ENCODE measurements around the gene NMB. TPM values are rescaled to one million over a fixed set of nuclear protein-coding genes. Genes with fewer than 3 reads are reported as not detected.

Gene NMB
- total and polyA plus RNA-seq, 2 of the 13 experiments (the other 11 are each of a cell fraction or from before 2014, with no cell fraction given) = 10.4 to 25.4 TPM

DNA sequence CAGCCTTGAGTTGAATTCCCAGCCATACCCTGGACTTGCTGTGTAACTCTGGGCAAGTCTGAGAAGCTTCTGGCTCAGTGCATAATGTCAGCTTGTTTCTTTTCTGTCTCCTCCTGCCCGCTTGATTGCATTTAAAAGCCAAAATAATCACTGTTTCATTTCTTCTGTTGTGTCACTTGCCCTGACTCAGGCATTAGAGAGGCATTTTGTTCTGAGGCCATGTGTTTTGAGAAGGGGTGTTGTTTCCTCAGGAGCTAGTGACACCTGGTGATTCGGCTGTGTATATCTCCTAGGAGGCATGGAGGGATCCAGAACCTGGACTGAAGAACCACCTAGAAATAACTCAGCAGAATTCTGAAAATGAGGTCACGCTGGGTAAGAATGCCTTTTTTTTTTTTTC is 19.9 kb downstream of the NMB start:
- H3K36me3 ChIP-seq (replicated peaks in 1 of 2; ENCODE audit: control insufficient read depth in 1 of 2, insufficient read depth in 2 of 2, low read length in 2 of 2) = peaks cover 11 to 32% of the 10 kb centered on the region in 2 experiments
- BruUV-seq (replicated peaks) = no TSS peak
- no peak overlapping the region for H3K27ac ChIP-seq (ENCODE audit: extremely low read length, insufficient read depth, low read length)
- no peak for TF ChIP-seq ZNF383 (CRISPR knock-in tag; IDR thresholded peaks at IDR 0.05; ENCODE audit: borderline replicate concordance)
- TF ChIP-seq STAG1 (CRISPR knock-in tag; IDR thresholded peaks at IDR 0.05) = peak; percentile 79
- TF ChIP-seq ZFX (CRISPR knock-in tag; IDR thresholded peaks at IDR 0.05; ENCODE audit: low read depth) = no peak
- peak; percentile 47; the same call in 1 of the 2 replicates for TF ChIP-seq RAD21 (CRISPR knock-in tag; IDR thresholded peaks at IDR 0.05)
- no peak for TF ChIP-seq HINFP (CRISPR knock-in tag; IDR thresholded peaks at IDR 0.05; ENCODE audit: low read depth)
- peak; percentile 49; the same call in 1 of the 3 replicates for TF ChIP-seq MXI1 (IDR thresholded peaks at IDR 0.05; ENCODE audit: borderline replicate concordance, low read depth, low read length)
- no peak for TF ChIP-seq ZSCAN31 (CRISPR knock-in tag; IDR thresholded peaks at IDR 0.05; ENCODE audit: low read depth)
- no peak for TF ChIP-seq FOXP1 (IDR thresholded peaks at IDR 0.05)
- TF ChIP-seq FOXP1 (CRISPR knock-in tag; IDR thresholded peaks at IDR 0.05) = no peak
- no peak for TF ChIP-seq IRX3 (CRISPR knock-in tag; IDR thresholded peaks at IDR 0.05; ENCODE audit: borderline replicate concordance, low read depth)
- TF ChIP-seq ZNF234 (CRISPR knock-in tag; conservative IDR thresholded peaks at IDR 0.05) = no peak
- peak; percentile 66 for TF ChIP-seq SMC3 (IDR thresholded peaks at IDR 0.05; ENCODE audit: low read length)
- TF ChIP-seq MIXL1 (CRISPR knock-in tag; IDR thresholded peaks at IDR 0.05) = 0 out of 2 replicates have a peak, but pooled peaks have one; percentile 20
- TF ChIP-seq ZNF441 (CRISPR knock-in tag; IDR thresholded peaks at IDR 0.05; ENCODE audit: borderline replicate concordance) = 0 out of 2 replicates have a peak, but pooled peaks have one; percentile 19
- TF ChIP-seq ZNF883 (CRISPR knock-in tag; IDR thresholded peaks at IDR 0.05; ENCODE audit: not compliant biosample characterization) = no peak
- TF ChIP-seq MEF2D (CRISPR knock-in tag; IDR thresholded peaks at IDR 0.05) = no peak
- TF ChIP-seq, protein P1, sequence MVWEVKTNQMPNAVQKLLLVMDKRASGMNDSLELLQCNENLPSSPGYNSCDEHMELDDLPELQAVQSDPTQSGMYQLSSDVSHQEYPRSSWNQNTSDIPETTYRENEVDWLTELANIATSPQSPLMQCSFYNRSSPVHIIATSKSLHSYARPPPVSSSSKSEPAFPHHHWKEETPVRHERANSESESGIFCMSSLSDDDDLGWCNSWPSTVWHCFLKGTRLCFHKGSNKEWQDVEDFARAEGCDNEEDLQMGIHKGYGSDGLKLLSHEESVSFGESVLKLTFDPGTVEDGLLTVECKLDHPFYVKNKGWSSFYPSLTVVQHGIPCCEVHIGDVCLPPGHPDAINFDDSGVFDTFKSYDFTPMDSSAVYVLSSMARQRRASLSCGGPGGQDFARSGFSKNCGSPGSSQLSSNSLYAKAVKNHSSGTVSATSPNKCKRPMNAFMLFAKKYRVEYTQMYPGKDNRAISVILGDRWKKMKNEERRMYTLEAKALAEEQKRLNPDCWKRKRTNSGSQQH (CRISPR knock-in tag; IDR thresholded peaks at IDR 0.05; ENCODE audit: low read depth) = no peak
- TF ChIP-seq, protein P2, sequence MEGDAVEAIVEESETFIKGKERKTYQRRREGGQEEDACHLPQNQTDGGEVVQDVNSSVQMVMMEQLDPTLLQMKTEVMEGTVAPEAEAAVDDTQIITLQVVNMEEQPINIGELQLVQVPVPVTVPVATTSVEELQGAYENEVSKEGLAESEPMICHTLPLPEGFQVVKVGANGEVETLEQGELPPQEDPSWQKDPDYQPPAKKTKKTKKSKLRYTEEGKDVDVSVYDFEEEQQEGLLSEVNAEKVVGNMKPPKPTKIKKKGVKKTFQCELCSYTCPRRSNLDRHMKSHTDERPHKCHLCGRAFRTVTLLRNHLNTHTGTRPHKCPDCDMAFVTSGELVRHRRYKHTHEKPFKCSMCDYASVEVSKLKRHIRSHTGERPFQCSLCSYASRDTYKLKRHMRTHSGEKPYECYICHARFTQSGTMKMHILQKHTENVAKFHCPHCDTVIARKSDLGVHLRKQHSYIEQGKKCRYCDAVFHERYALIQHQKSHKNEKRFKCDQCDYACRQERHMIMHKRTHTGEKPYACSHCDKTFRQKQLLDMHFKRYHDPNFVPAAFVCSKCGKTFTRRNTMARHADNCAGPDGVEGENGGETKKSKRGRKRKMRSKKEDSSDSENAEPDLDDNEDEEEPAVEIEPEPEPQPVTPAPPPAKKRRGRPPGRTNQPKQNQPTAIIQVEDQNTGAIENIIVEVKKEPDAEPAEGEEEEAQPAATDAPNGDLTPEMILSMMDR (CRISPR knock-in tag; IDR thresholded peaks at IDR 0.05) = peak; percentile 62
- H3K9ac ChIP-seq (ENCODE audit: insufficient read depth, low read depth, low read length) = no peak overlapping the region
- DNase-seq (ENCODE audit: low spot score) = peak; percentile 58
- H2AFZ ChIP-seq (ENCODE audit: low read length) = no peak overlapping the region
- intact Hi-C loops (cut with micrococcal nuclease; ENCODE audit: unreplicated experiment) = loop anchor here (1.0 kb wide), 2 partner anchors 39 to 50 kb away; no protein-coding TSS in a partner anchor
- no peaks in the 10 kb centered on the region for H3K9me3 ChIP-seq (ENCODE audit: low read length)
- no peak overlapping the region for H3K4me3 ChIP-seq (replicated peaks in 1 of 3; ENCODE audit: insufficient read depth in 1 of 3, low read depth in 2 of 3, low read length in 3 of 3)
- ATAC-seq = peak; percentile 31
- peak; percentile 43 for FAIRE-seq
- in situ Hi-C loops (cut with HindIII; ENCODE audit: extremely low pct_ligation_motif_present, low pct_unique_long_range_greater_than_20kb) = loop anchor here (5.0 kb wide), 1 partner anchor 41 kb away; no protein-coding TSS in a partner anchor
- ChIA-PET POLR2A (interaction anchor here (1.0 to 2.5 kb wide), 3 partner anchors 31 to 39 kb away, joined by 5 to 9 read pairs (median 7); partner anchors contain the start of gene ZSCAN2), CTCF (ENCODE audit: low intra/inter-chr PET ratio, low total read pairs) (interaction anchor here (2.8 kb wide), 1 partner anchor 39 kb away, joined by 25 read pairs; the partner anchor contains the start of gene ZSCAN2)
- peaks cover 5% of the 10 kb centered on the region for H3K79me2 ChIP-seq (ENCODE audit: insufficient read depth, low read length)
- peaks cover 13% of the 10 kb centered on the region for H4K20me1 ChIP-seq (ENCODE audit: insufficient read depth, low read length)
- no peak overlapping the region for H3K4me2 ChIP-seq (ENCODE audit: low read depth, low read length)
- no peaks in the 10 kb centered on the region; a peak in 1 of 5 replicates for H3K27me3 ChIP-seq (ENCODE audit: control insufficient read depth in 1 of 2, insufficient read depth in 2 of 2, low read length in 2 of 2)
- WGBS (ENCODE audit: low lambda C conversion rate) = 85% methylated on average over 3 of the region's 3 CpGs
- peaks cover 18% of the 10 kb centered on the region for H3K4me1 ChIP-seq (ENCODE audit: insufficient read depth, low read length)
